ENCODE measurements around the gene NEAT1.

NEAT1 gene

DNA sequence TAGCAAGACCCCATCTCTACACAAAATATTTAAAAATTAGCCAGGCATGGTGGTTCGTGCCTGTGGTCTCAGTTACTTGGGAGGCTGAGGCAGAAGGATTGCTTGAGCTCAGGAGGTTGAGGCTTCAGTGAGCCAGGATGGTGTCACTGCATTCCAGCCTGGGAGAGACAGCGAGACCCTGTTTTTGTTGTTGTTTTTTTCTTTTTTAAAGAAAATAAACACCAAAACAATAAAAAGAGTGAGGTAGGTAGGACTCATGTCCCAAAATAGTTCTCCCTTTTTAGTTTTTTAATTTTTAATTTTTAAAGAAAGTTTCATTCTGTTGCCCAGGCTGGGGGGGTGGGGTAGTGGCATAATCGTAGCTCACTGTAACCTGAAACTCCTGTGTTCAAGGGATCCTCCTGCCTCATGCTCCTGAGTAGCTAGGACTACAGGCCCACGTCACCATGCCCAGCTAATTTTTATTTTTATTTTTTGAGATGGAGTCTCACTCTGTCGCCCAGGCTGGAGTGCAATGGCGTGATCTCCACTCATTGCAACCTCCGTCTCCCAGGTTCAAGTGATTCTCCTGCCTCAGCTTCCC lies 50.8 kb downstream of the NEAT1 start:
- no peak for DNase-seq (ENCODE audit: extremely low read depth, low read depth)
- no peak for TF ChIP-seq CTCF (IDR thresholded peaks at IDR 0.05; ENCODE audit: low read depth, low read length)

DNA sequence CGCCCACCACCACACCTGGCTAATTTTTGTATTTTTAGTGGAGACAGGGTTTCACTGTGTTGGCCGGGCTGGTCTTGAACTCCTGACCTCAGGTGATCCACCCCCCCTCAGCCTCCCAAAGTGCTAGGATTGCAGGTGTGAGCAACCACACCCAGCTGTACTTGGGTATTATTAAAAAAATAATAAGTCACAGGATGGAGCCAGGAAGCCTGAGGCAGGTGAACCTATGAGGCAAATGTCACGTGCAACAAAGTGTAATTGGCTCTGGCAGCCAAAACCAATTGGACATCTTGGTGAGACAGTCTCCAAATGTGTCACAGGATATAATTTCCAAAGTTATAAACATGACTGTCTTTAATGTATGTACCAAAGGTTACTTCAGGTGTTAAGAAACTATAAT lies 52.3 kb downstream of the NEAT1 start:
- DNase-seq (ENCODE audit: extremely low read depth, low read depth), result no peak
- TF ChIP-seq CTCF (IDR thresholded peaks at IDR 0.05; ENCODE audit: low read depth, low read length), result no peak

DNA sequence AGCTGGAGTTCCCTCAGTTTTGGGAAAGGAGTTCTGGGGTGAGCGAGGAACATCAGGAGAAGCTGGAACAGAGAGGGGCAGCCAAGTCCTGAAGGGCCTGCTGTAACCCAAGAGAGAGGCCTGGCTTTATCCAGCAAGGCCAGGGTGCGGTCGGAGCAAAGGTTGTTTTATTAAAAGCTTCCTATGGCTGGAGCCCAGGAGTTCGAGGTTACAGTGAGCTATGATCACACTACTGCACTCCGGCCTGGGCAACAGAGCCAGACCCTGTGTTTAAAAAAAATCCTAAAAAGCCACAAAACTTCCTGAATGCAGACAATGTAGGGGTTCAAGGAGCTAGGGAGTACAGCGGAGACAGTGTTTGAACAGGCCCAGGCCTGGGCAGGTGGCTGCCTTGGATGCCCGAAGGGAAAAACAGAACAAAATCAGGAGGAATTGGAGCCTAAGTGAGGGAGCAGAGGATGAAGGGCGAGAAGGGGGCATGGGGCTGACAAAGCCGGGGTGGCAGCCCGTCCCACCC lies 54.1 kb downstream of the NEAT1 start:
- TF ChIP-seq CTCF (IDR thresholded peaks at IDR 0.05; ENCODE audit: low read depth, low read length), result no peak

DNA sequence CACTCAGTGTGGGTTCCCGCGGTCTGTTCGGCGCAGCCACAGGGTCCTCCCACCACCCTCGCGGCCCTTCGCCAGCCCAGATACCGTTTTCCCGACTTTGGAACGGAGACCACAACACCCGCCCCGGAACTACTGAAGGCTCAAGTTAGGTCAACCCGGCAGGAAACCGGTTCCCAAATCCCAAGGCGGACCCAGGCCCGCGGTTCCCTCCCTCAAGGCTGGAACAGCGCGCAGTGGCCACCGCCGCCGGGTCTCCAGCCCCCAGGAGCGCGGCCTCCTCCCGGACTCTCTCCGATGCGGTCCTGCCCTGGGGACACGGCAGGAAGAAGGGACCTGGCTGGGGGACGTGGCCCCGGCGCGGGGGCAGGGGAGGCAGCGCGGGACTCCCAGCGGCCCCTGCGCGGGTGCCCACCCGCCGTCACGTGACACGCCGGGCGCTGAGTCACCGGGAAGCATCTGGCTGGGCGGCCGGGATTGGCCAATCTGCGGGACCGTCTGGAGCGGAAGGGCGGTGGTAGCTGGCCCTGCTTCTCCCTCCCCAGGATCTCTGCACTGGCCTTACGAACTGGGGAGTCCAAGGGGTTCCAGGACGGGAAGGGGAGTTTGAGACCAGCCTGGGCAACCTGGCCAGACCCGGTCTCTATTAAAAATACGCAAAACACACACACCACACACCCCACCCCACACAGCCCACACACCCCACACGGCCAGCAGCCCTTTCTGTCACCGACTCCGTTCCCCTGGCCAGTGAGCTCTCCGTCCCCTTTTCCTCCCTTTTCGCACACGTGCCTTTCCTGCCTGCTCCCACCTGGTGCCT lies 54.8 kb downstream of the NEAT1 start:
- no peak for TF ChIP-seq CTCF (IDR thresholded peaks at IDR 0.05; ENCODE audit: low read depth, low read length)
- peak; percentile 85 for DNase-seq (ENCODE audit: extremely low read depth, low read depth)

More for the DNA sequence above, 54.1 kb downstream of the NEAT1 start:
- no peak for DNase-seq (ENCODE audit: extremely low read depth, low read depth)

DNA sequence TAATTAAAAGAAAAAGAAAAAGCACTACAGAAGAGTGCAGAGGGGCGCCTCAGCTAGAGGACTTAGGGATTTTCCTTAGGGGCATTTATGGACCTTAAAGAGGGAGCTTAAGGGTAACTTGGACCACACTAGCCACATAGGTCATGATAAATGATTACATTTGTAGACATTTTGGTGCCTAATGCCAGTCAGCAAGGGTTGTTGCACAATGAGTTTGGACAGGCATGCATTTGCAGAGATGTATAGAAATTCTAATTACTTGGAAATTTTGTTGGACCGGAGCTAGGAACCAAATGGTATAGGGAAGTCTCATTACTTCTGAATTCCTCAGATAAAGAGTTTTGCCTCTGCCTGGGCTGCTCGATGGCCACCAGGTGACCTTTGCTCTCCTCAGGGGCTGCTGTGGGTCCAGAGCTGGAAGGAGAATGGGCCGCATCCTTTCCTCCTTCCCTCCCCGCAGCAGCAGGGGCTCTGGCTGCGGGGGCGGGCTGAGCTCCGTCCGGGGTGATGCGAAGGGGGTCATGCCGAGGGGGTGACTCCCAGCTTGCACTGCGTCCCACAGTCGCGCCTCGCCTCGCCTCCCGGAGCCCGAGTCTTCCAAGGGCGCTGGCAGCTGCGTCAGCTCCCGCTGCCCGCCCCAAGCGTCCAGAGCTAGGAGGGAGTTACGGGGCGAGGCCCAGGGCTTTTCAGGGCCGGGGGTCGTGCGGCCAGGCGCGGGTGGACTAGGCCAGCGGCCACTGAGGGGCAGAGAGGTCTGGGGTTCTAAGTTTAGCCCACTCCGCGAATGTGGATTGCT lies 56.0 kb downstream of the NEAT1 start:
- no peak for DNase-seq (ENCODE audit: extremely low read depth, low read depth)

More for the DNA sequence above, 56.0 kb downstream of the NEAT1 start:
- TF ChIP-seq CTCF (IDR thresholded peaks at IDR 0.05; ENCODE audit: low read depth, low read length), result no peak

All from AG09319 (cell line).